GM13977 (cell line): ENCODE measurements around the gene PROX1.

Experiments used
- DNase-seq: peaks from one replicate; pipeline ENCODE4 v3.0.0; 2012; ENCODE audit warnings: low spot score
- in situ Hi-C: fragments of 300-500 bp; cut with MboI; formaldehyde crosslinking; loops from one replicate; pipeline ENCODE4 v1.12.0; 2022; ENCODE audit warnings: low sequenced_read_pairs, low pct_unique_long_range_greater_than_20kb, mixed read lengths, inconsistent platforms; ENCODE audit not compliant: unreplicated experiment
- TF ChIP-seq, protein P1 (sequence below): IDR thresholded peaks from 2 replicates; pipeline ENCODE4 v1.5.1; 2012; ENCODE audit warnings: mild to moderate bottlenecking, control low read depth; ENCODE audit not compliant: insufficient read depth; ENCODE audit errors: extremely low read depth, missing control alignments

PROX1 gene

DNA sequence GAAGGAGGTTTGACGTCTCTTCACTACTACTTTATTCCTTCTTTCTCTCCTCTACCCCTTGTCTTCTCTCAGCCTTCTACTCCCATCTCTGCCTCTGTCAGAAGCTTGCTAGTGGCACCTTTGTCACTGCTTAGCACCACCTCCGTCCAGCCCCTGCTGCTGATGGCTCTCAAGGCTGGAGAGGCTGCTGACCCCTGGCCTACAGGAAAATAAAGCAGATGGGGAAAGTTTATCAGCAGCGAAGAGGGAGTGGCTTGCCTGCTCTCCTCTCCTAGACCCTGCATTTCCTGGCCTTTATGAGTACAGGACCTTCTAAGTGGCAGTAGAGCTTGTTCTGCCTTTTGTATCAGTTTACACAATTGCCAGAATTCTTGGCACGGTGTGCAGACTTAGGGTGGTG, 27.0 kb downstream of the PROX1 start:
- in situ Hi-C loops = no loop called here
- DNase-seq = no peak
- TF ChIP-seq, protein P1, sequence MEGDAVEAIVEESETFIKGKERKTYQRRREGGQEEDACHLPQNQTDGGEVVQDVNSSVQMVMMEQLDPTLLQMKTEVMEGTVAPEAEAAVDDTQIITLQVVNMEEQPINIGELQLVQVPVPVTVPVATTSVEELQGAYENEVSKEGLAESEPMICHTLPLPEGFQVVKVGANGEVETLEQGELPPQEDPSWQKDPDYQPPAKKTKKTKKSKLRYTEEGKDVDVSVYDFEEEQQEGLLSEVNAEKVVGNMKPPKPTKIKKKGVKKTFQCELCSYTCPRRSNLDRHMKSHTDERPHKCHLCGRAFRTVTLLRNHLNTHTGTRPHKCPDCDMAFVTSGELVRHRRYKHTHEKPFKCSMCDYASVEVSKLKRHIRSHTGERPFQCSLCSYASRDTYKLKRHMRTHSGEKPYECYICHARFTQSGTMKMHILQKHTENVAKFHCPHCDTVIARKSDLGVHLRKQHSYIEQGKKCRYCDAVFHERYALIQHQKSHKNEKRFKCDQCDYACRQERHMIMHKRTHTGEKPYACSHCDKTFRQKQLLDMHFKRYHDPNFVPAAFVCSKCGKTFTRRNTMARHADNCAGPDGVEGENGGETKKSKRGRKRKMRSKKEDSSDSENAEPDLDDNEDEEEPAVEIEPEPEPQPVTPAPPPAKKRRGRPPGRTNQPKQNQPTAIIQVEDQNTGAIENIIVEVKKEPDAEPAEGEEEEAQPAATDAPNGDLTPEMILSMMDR = no peak

DNA sequence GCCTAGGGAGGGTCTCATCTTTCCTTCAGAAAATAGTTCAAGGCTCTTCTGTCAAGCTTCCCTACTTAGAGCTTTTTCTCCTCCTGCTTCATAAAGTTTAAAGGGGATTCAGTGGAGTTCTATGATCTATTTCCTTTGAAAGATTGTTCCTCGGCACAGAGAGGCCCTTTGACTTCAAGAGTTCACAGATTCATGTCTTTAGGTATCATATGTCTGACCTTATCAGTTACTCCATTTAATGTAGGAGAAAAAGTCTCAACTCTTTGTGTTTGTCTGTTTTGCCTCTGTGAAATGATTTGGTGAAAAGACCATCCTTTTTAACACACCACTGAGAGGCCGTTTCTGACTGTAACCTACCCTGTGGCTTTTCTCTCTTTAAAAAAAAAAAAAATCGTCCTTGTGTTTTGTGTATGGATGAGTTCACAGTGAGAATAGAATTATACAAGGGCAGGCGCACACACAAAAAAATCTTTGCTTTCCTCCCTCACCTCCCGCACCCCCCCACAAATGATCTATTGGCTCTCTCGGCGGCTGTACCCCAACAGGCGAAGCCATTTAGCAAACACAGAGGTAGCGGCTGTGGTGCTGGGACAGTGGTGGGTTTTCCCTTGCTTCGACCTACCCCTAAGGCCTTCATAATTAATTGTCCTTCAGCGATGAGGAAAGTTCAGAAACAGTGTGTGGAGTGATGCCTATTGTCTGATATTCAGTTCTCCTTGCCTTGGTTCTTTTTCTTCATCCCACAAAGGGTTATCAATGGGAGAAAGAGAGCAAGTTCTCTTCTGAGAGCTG, 29.6 kb downstream of the PROX1 start:
- TF ChIP-seq, protein P1 = no peak
- no peak for DNase-seq
- in situ Hi-C loops = no loop called here

DNA sequence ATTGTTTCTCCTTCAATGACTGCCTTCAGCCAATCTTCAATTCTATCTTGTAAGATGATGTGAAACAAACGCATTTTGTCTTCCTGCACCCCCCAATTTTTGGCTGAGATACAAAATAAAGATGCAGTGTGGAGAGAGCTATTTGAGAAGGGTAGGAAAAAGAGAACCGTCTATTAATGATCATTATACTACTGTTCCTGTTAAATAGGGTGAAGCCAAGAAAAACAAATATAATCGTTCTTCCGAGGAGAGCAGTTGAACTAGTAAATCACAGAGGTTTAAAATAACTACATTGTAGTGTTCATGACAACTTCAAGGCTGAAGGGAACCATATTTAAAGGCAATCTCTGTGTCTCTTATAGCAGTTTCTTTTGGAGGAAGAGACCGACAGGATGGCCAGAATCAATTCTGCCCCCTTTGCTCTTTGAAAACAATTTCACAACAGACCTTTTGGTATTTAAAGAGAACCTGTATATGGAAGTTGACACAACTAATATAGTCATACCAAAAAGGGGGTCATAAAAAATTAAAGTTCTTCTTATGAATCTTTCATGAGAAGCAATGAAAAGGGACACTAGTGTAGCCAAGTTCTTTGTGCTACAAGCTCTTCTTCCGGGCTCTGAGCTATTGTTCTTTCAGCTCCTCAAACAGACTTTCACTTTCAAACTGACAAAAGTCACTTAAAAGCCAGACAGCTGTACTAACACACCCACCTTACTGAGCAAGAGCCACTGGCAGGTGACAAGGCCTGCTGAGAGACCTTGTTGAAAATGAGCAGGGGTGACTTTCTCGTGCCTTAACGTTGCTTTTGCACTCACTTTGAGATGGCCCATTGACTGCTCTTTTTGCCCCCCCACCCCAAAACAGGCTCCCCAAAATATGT, 30.9 kb downstream of the PROX1 start:
- in situ Hi-C loops = no loop called here

DNA sequence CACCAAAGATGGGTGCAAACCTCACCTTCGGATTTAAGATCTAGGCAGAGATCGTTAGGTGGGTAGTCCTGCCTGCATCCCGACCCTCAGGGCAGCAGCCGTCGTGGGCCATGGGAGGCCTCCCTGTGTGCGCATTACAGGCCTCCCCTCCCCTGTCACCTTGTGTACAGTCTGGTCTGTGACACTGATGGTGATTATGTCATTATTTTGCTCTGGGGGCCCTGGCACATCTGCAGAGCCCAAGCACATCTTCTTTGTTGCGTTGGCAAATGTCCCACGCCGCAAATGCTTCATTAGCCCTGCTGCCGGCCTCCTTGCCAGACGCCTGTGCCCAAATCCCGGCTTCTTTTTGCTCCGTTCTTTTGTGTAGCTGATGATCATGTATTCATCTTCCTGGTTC, 31.7 kb downstream of the PROX1 start:
- in situ Hi-C loops = no loop called here

More for the DNA sequence above, 30.9 kb downstream of the PROX1 start:
- DNase-seq = peak; percentile 60
- TF ChIP-seq, protein P1 = no peak

DNA sequence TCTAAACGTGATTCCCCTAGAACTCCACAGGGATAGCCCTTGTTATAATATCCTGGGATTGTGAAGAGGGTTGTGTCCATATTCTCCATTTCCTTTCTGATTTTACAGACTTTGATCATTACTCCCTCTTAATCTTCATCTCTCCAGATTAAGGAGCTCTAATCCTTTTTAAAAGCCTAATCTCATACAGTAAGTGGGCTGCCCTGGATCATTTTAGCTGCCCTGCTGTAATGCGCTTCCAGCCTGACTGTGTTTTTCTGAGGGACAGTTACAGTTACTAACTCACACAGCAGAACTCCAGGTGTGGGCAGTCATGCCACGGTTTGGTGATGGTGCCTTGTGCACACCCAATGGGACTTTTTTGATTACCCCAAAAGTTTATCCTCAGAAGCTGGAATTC, 33.5 kb downstream of the PROX1 start:
- TF ChIP-seq, protein P1 = no peak
- in situ Hi-C loops = no loop called here
- no peak for DNase-seq

More for the DNA sequence above, 31.7 kb downstream of the PROX1 start:
- no peak for DNase-seq
- TF ChIP-seq, protein P1 = no peak

DNA sequence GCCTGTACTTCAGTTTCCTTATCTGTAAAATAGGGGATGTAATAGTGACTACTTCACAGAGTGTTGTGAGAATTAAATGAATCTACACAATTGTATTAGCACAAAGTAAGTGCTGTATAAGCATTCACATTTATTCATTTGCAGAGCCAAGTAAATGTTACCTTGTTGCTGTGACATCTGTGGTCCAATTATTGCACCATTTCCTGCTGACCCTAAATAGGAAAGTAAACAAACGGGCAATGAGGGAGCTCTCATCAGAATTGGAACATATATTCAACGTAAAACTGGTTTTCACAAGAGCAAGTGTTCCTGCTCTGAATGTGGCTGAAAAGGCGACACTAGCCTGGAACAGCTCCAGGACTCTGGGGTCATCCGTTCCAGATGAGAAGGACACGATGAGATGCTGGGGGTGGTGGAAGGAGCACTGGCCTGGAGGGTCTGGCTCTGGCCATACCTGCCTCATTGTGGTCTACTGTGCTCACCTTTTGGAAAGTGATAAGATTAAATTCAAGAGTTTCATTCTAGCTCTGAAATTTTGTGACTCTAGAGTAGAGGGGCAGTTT, 34.5 kb downstream of the PROX1 start:
- TF ChIP-seq, protein P1 = no peak
- DNase-seq = no peak
- in situ Hi-C loops = no loop called here
